HG03196 (cell line): Measurements from ENCODE around the gene ANGPT4.

Source experiments
- ATAC-seq: cut with Tn5 transposase; IDR thresholded peaks from one replicate; pipeline ENCODE4 v1.9.1; 2021; ENCODE audit not compliant: unreplicated experiment

The ANGPT4 gene

GRCh38 chr20:916125-916799, at the start of gene ANGPT4:
Gene ANGPT4, minus strand, starts transcription at chr20:916334. Its CDS starts 120 bp downstream, at chr20:916214.
- ATAC-seq: no peak

- ATAC-seq: no peak
Observed at GRCh38 chr20:963795-964194, 47.7 kb upstream of the ANGPT4 start.

- ATAC-seq: no peak
Observed at GRCh38 chr20:962683-963082, 46.5 kb upstream of the ANGPT4 start.

- no peak for ATAC-seq
Observed at GRCh38 chr20:962223-962622, 46.1 kb upstream of the ANGPT4 start.

- no peak for ATAC-seq
Observed at GRCh38 chr20:961768-962167, 45.6 kb upstream of the ANGPT4 start.

GRCh38 chr20:959996-960615, 44.0 kb upstream of the ANGPT4 start:
- ATAC-seq: no peak

- ATAC-seq: no peak
Observed at GRCh38 chr20:958936-959815, 43.0 kb upstream of the ANGPT4 start.

GRCh38 chr20:957544-957943, 41.4 kb upstream of the ANGPT4 start:
- no peak for ATAC-seq

- ATAC-seq: no peak
Observed at GRCh38 chr20:956330-956951, 40.3 kb upstream of the ANGPT4 start.

- no peak for ATAC-seq
Observed at GRCh38 chr20:955656-956055, 39.5 kb upstream of the ANGPT4 start.

- ATAC-seq: no peak
Observed at GRCh38 chr20:955111-955510, 39.0 kb upstream of the ANGPT4 start.

GRCh38 chr20:953742-954141, 37.6 kb upstream of the ANGPT4 start:
- no peak for ATAC-seq

GRCh38 chr20:952196-952795, 36.2 kb upstream of the ANGPT4 start:
- ATAC-seq: no peak

GRCh38 chr20:951384-952169, 35.4 kb upstream of the ANGPT4 start:
- no peak for ATAC-seq

GRCh38 chr20:949717-950116, 33.6 kb upstream of the ANGPT4 start:
- ATAC-seq: no peak

GRCh38 chr20:946826-947225, 30.7 kb upstream of the ANGPT4 start:
- ATAC-seq: no peak

GRCh38 chr20:945841-946240, 29.7 kb upstream of the ANGPT4 start:
- ATAC-seq: no peak

GRCh38 chr20:944774-945410, 28.8 kb upstream of the ANGPT4 start:
- ATAC-seq: no peak

- ATAC-seq: no peak
Observed at GRCh38 chr20:944148-944547, 28.0 kb upstream of the ANGPT4 start.

- no peak for ATAC-seq
Observed at GRCh38 chr20:942611-943010, 26.5 kb upstream of the ANGPT4 start.
